Fibroblast of pulmonary artery (primary cell): Measurements from ENCODE around the gene DSE.
"Not testable (repeated sequence)": the region's sequence is repeated elsewhere in the genome, so short reads cannot be mapped to it uniquely, and the experiment has no call there.

Experiments
- DNase-seq: peaks from one replicate; pipeline ENCODE4 v3.0.0-alpha.2; 2010; ENCODE audit warnings: low read depth
- H3K4me3 ChIP-seq: replicated peaks from 2 replicates; pipeline ENCODE4 v1.5.1; 2011; ENCODE audit warnings: low read depth, mild to moderate bottlenecking, control low read depth, low read length, moderate library complexity
- TF ChIP-seq, protein P1 (sequence below): IDR thresholded peaks from 2 replicates; pipeline ENCODE4 v1.5.1; 2011; ENCODE audit warnings: mild to moderate bottlenecking, control low read depth, low read length, inconsistent platforms; ENCODE audit errors: missing control alignments

The DSE gene

DNA sequence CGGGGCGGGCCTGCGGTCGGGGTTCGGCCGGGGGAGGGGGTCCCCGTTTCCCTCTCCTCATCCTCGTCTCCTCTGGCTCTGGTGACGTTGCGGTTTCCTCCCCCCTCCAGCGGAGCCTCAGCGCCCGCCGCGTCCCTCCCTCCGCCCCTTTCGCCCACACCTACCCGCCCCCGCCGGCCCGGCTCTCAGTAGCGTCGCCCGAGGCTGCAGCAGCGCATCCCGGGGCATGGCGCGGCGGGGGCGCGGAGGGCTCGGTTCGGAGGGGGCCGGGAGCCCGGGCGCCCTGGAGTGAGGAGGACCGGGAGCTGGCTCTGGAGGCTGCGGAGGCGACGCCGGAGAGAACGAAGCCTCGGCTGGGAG is at the start of gene DSE:
TSS of gene DSE (plus strand) at position 188 of the 360 bp plus-strand sequence. CDS start 28,304 bp downstream, outside the sequence.
- TF ChIP-seq, protein P1, sequence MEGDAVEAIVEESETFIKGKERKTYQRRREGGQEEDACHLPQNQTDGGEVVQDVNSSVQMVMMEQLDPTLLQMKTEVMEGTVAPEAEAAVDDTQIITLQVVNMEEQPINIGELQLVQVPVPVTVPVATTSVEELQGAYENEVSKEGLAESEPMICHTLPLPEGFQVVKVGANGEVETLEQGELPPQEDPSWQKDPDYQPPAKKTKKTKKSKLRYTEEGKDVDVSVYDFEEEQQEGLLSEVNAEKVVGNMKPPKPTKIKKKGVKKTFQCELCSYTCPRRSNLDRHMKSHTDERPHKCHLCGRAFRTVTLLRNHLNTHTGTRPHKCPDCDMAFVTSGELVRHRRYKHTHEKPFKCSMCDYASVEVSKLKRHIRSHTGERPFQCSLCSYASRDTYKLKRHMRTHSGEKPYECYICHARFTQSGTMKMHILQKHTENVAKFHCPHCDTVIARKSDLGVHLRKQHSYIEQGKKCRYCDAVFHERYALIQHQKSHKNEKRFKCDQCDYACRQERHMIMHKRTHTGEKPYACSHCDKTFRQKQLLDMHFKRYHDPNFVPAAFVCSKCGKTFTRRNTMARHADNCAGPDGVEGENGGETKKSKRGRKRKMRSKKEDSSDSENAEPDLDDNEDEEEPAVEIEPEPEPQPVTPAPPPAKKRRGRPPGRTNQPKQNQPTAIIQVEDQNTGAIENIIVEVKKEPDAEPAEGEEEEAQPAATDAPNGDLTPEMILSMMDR, result no peak
- peak; percentile 84 for DNase-seq
- peak within 1 kb of the TSS; percentile 82 for H3K4me3 ChIP-seq

DNA sequence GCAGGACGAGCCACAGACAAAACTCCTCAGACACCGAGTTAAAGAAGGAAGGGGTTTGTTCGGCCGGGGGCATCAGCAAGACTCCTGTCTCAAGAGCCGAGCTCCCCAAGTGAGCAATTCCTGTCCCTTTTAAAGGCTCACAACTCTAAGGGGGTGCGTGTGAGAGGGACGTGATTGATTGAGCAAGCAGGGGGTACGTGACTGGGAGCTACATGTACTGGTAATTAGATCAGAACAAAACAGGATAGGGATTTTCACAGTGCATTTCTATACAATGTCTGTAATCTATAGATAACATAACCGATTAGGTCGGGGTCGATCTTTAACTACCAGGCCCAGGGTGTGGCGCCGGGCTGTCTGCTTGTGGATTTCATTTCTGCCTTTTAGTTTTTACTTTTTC is 48.8 kb upstream of the DSE start:
- not testable (repeated sequence) for DNase-seq, H3K4me3 ChIP-seq

DNA sequence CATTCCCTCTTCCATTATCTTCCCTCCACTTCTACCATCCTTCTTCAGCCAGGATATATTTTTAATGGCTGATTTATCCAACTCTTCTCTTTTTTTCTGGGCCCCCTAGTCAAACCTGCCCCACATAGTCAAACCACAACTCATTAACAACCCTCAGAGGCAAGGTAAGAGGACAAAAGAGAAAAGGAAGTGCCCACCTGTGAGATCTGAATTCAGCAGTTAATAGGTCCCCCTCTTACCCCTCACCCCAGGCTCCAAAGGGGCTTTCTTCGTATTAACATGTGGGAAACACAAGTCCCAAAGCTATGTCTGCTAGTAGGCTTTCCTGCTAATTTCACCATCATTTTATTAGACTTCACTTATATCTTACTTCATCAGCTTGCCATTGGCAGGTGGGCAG is 46.9 kb upstream of the DSE start:
- H3K4me3 ChIP-seq, result no peak overlapping the region
- no peak for DNase-seq
- TF ChIP-seq, protein P1, result no peak

DNA sequence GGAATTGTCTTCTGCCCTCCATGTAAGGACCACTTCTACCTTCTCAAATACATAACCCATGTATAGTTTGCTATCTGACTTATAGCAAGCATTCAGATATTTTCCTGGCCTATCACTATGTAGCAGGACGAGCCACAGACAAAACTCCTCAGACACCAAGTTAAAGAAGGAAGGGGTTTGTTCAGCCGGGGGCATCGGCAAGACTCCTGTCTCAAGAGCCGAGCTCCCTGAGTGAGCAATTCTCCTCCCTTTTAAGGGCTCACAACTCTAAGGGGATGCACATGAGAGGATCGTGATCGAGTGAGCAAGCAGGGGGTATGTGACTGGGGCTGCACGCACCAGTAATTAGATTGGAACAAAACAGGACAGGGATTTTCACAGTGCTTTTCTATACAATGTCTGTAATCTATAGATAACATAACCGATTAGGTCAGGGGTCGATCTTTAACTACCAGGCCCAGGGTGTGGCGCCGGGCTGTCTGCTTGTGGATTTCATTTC is 45.1 kb upstream of the DSE start:
- not testable (repeated sequence) for H3K4me3 ChIP-seq, DNase-seq

DNA sequence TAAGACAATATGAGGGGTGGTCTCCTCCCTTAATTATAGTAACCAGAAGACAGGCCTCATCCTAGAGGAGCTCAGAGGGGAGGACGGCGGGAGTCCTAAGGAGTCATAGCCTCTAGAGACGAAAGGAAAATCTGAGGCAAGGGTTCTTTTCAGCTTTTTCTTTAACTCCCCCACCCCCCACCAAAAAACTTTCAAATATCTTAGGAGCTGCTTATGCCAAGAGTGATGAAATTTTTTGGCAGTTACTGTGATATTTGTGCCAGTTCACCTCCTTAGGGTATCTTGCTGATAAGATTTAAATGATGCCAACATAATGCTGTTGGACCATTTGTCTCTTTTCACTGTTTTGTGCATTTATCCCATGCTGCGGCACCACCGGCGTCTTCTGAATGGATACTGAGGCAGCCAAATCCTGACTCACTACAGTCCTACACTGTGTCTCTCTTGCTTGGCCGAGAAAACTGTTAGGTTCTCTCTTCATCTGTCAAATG is 44.5 kb upstream of the DSE start:
- no peak overlapping the region for H3K4me3 ChIP-seq
- TF ChIP-seq, protein P1, result no peak
- peak; percentile 51 for DNase-seq

DNA sequence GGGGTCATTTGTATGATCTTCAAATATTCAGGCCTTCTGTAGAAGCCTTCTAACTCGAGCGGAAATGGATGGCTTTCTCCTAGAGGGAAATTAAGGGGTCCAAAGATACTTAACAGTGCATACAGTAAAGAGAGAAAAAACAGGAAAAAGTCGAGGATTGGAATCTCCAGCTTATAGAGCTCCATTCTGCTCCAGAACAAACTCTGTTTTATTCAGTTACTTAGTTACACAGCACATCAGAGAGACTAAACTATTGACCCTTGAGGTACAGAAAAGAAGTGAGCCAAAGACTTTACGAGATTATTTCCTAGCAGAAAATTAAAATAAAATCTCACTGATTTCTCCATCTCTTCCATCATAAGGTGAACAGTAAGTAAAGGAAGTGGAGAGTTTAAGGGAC is 43.8 kb upstream of the DSE start:
- TF ChIP-seq, protein P1, result no peak
- H3K4me3 ChIP-seq, result no peak overlapping the region
- no peak for DNase-seq

DNA sequence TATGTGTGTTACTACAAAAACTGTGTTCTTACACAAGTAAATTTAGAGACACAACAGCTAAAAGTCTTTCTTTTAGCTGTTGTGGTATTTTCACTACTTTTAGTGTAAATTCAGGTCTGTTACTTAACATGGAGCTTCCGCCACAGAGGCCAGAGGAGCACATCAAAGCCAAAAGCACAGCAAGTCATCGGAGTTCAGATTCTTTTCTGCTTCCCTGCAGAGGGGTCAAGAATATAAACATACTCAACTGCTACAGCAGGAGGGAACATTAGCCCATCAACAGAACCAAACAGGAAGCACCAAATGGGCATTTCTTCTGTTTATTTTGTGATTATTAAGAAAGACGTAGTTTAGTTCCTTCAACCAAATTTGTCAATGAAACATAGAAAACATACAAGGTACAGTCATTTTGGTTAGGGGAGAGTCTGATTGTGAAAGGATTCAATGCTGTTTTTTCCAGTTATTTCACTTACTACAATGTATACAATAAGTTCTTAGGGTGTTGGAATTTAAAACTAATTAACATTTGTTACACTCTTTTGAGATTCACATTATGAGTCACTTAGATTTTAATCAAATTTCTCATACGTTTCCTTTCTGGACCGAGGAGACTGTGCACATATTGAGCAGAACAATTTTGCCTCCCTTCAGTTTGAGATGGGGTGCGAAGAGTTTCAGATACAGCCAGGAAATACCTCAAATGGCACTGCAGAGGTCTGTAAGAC is 42.8 kb upstream of the DSE start:
- H3K4me3 ChIP-seq, result no peak overlapping the region
- TF ChIP-seq, protein P1, result no peak
- no peak for DNase-seq

DNA sequence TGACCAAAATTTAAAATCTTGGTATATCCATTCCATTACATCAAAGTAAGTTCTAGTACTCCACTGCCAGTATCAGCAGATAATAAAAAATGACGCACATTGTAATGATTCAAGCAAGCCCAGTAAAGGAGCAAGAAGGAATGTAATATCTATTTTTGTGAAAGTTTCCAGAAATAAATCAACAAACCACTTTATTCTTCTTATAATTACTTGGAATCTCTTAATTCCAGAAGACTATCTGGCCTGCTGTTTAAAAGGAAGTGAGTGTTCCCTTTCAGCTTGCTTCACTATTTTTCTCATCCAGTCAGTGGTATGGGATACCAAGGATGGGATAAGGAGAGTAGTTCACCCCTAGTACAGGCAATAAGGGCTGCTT is 42.2 kb upstream of the DSE start:
- peak; percentile 48 for DNase-seq

More for the DNA sequence above, 42.2 kb upstream of the DSE start:
- no peak overlapping the region for H3K4me3 ChIP-seq
- TF ChIP-seq, protein P1, result no peak
